Measurements from ENCODE around the gene LARP1B.

- TF ChIP-seq RARB (CRISPR knock-in tag; IDR thresholded peaks at IDR 0.05) = no peak
- TF ChIP-seq PPARA (CRISPR knock-in tag; IDR thresholded peaks at IDR 0.05; ENCODE audit: borderline replicate concordance) = no peak
- TF ChIP-seq CSDC2 (CRISPR knock-in tag; IDR thresholded peaks at IDR 0.05) = no peak
- no peak for TF ChIP-seq ZNF8 (CRISPR knock-in tag; IDR thresholded peaks at IDR 0.05)
- no peak for TF ChIP-seq PATZ1 (CRISPR knock-in tag; IDR thresholded peaks at IDR 0.05; ENCODE audit: borderline replicate concordance)
- TF ChIP-seq ARNTL (CRISPR knock-in tag; IDR thresholded peaks at IDR 0.05; ENCODE audit: borderline replicate concordance, low read depth) = no peak
Observed at GRCh38 chr4:128249787-128250668, 188.9 kb downstream of the LARP1B start.

Data from SK-N-SH treated with all-trans-retinoic acid at 6 μM for 48 hours (cell line).